ENCODE results near the gene ZNF770. TPM values are rescaled to one million over a fixed set of nuclear protein-coding genes. Genes with fewer than 3 reads are reported as not detected.

The ZNF770 gene
- total and polyA plus RNA-seq, 2 of the 4 experiments (the other 2 are of a cell fraction): 9.4 to 26.5 TPM

- no peak overlapping the region for H3K4ac ChIP-seq (ENCODE audit: low read depth, low read length)
- H4K91ac ChIP-seq (ENCODE audit: insufficient read depth, low read depth, low read length): no peak overlapping the region
- no peak overlapping the region for H3K56ac ChIP-seq (ENCODE audit: extremely low read depth, insufficient read depth, low read length)
- WGBS, 2 experiments (ENCODE audit: extremely low coverage in 2 of 2, insufficient read length in 1 of 2): no CpG with 5 or more reads among the region's 8 CpGs
- H3K18ac ChIP-seq (ENCODE audit: low read depth, low read length): no peak overlapping the region
- no peak overlapping the region for H4K8ac ChIP-seq (ENCODE audit: low read depth in 2 of 2, low read length in 2 of 2)
- H3K9me1 ChIP-seq (ENCODE audit: insufficient read depth, low read length): no peaks in the 10 kb centered on the region
- no peak overlapping the region for H3K23ac ChIP-seq (ENCODE audit: low read depth, low read length)
- no peak overlapping the region for H2AFZ ChIP-seq (replicated peaks; ENCODE audit: low read length, poor library complexity)
- H2BK20ac ChIP-seq (ENCODE audit: low read depth, low read length): no peak overlapping the region
- dilution Hi-C loops (cut with HindIII; ENCODE audit: low sequenced_read_pairs, unreplicated experiment) (no loop called here), in situ Hi-C loops (cut with MboI; ENCODE audit: low sequenced_read_pairs) (no loop called here), intact Hi-C loops (cut with micrococcal nuclease) (no loop called here)
- DNase-seq (no peak), ATAC-seq (ENCODE audit: low read depth) (no peak; the same call in 1 of the 2 replicates)
- peaks cover 3% of the 10 kb centered on the region; the same call in 1 of the 2 replicates for H3K36me3 ChIP-seq (ENCODE audit: control insufficient read depth, insufficient read depth, low read length)
- H3K79me1 ChIP-seq (ENCODE audit: low read depth in 1 of 2, low read length in 2 of 2): peaks cover 2 to 10% of the 10 kb centered on the region in 2 experiments; a peak in 3 of 4 replicates
- no peaks in the 10 kb centered on the region for H3K9me3 ChIP-seq (ENCODE audit: control insufficient read depth, insufficient read depth, low read length)
- no peak for TF ChIP-seq CTCF (conservative IDR thresholded peaks at IDR 0.05; ENCODE audit: low read depth, low read length)
- no peak for TF ChIP-seq BHLHE40 (IDR thresholded peaks at IDR 0.05; ENCODE audit: low read depth, low read length)
- TF ChIP-seq MAFK (IDR thresholded peaks at IDR 0.05; ENCODE audit: low read depth, low read length): no peak
- TF ChIP-seq CHD1 (IDR thresholded peaks at IDR 0.05; ENCODE audit: low read depth, low read length): no peak
- TF ChIP-seq RFX5 (IDR thresholded peaks at IDR 0.05; ENCODE audit: low read depth, low read length): no peak
- TF ChIP-seq USF2 (IDR thresholded peaks at IDR 0.05; ENCODE audit: low read depth, low read length): no peak
- no peak for TF ChIP-seq RAD21 (IDR thresholded peaks at IDR 0.05; ENCODE audit: low read length)
- TF ChIP-seq ELK1 (IDR thresholded peaks at IDR 0.05; ENCODE audit: borderline replicate concordance, low read depth, low read length): no peak
- TF ChIP-seq MAZ (IDR thresholded peaks at IDR 0.05; ENCODE audit: borderline replicate concordance, low read depth, low read length): no peak
- no peak for TF ChIP-seq CEBPB (IDR thresholded peaks at IDR 0.05; ENCODE audit: low read depth, low read length)
- no peak for TF ChIP-seq SMC3 (IDR thresholded peaks at IDR 0.05; ENCODE audit: low read depth, low read length)
- H4K20me1 ChIP-seq (ENCODE audit: insufficient read depth, low read length): no peaks in the 10 kb centered on the region
- H2AK5ac ChIP-seq (ENCODE audit: low read depth, low read length): no peak overlapping the region
- no peak overlapping the region for H3K9ac ChIP-seq (ENCODE audit: low read depth, low read length)
- no TSS peak for BruUV-seq (replicated peaks)
- H2AK9ac ChIP-seq (replicated peaks; ENCODE audit: low read depth, low read length, poor library complexity): no peak overlapping the region
- H3K4me1 ChIP-seq (ENCODE audit: control insufficient read depth, insufficient read depth, low read length): no peaks in the 10 kb centered on the region
- H3K27me3 ChIP-seq (ENCODE audit: control insufficient read depth, insufficient read depth, low read length): no peaks in the 10 kb centered on the region
- no peak overlapping the region for H2BK15ac ChIP-seq (ENCODE audit: low read depth, low read length)
- ChIA-PET POLR2A (ENCODE audit: unreplicated experiment) (interaction anchor here (0.6 kb wide), 1 partner anchor 15 kb away, joined by 4 read pairs; no protein-coding TSS in a partner anchor), CTCF (no interaction called here)
- H4K5ac ChIP-seq (ENCODE audit: low read depth, low read length): no peak overlapping the region
- no peak overlapping the region for H2BK120ac ChIP-seq (ENCODE audit: low read depth, low read length)
- H3K27ac ChIP-seq (ENCODE audit: insufficient read depth, low read length): no peak overlapping the region
- no peak overlapping the region for H2BK5ac ChIP-seq (ENCODE audit: low read depth, low read length, poor library complexity, severe bottlenecking)
- H3K14ac ChIP-seq (replicated peaks; ENCODE audit: low read depth, low read length): no peak overlapping the region
- H3K4me2 ChIP-seq (ENCODE audit: low read depth, low read length): no peak overlapping the region
- no peak overlapping the region for H3K4me3 ChIP-seq (ENCODE audit: insufficient read depth, low read depth, low read length)
Measured at GRCh38 chr15:34953851-34954250, 34.2 kb downstream of the ZNF770 start.
